Nucleus accumbens (tissue), 56 donors: ENCODE data around the gene ADTRP.

Experiments
- DNase-seq, 56 donors: peaks; one replicate each; lab custom pipeline; 2025; lab: John Stamatoyannopoulos, UW

Gene ADTRP

DNA sequence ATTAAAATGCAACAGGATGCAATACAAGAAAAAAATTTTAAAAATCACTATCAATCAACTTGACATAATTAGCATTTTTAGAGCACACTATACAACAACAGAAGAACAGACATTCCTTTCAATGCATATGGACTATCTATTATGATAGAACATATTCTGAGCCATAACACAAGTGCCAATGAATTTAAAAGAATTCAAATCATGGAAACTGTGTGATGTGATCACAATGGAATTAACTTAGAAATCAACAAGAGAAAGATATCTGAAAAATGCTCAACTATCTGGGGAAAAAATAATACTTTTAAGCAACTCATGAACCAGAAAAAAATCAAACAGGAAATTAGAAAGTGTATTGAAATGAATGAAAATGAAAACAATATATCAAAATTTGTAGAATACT, 106.3 kb downstream of the ADTRP start:
- no peak for DNase-seq

DNA sequence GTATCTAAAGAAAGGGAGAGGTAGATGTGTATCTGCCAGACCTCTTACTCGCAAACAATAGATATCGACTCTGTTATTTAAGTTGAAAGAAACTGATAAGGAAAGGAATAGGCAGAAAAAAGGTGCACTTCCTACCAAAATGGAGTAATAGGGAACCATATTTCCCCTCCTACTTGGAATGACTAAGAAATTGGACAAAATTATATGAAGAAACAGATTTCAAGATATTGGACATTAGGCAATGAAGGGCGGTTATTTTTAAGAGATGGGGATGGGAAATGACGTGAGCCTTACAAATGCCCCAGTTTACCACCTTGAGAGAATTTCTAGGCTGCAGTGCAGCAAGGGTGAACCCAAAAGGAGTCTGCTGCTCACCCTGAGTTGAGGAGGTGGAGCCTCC, 108.9 kb downstream of the ADTRP start:
- DNase-seq, result no peak

DNA sequence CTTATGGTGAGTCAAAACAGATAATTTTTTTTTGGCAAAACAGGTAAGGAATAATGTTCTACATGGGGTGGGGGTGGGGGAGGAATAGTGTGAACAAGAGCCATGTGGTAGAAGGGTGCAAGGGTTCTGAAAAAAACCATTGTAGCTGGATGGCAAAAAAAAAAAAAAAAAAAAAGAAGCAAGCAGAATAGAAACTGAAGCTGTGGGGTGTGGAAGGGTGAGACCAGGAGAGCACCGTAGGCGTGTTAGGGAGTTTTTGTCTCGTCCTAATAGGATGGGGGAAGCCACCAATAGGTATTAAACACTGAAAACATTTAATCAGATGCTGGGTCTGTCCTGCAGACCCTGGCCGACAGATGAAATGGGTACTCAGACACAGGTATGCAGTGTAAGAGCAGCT, 110.1 kb downstream of the ADTRP start:
- no peak for DNase-seq

DNA sequence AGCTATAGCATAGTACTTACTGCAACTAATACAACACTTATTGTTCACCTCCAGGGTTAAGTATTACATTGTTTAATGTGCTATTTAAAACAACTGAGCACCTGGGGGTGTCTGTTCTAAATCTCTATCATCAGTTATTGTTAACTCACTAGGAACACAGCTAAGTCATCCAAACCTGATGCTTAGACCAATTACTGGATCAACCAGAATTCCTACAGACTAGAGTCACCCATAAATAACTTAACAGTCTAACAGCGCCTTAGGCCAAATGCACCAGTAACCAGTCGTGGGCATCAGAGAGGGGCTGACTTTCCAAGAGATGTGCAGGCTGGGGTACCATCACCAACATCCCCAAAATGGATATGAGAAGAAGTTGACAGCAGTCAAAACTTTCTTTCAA, 110.7 kb downstream of the ADTRP start:
- DNase-seq, result no peak

DNA sequence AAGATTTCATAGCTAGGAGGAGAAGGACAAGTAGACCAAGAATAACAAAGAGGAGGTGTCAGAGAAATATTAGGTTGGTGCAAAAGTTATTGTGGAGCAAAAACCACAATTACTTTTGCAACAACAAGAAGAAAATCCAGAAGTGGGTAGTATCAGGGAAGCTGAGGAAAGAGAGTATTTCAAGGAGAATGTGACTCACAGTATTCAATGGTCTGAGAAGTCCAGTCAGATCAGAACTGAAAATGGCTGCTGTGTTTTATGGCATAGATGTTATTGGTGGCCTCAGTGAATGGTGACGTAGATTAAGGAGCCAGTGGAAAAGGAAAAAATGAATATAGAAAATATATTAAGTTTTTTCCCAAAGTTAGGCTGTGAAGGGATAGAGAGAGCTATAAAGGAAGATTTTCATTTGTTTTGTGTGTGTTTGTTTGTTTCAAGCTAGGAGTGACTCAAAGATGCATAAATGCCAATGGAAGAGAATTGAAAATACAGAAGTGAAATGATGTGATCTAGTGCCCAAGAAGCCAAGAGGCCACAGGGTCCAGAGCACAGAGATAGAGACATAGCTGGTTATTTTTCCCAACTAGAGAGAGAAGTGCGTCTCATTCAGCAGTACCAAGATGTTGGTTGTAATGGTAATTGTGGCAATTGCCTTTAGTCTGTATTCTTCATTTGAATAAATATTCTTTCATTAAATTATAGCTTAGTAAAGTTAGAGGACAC, 112.8 kb downstream of the ADTRP start:
- DNase-seq, result no peak
